H1 (cell line): ENCODE measurements around the gene PRKAA1. TPM values are rescaled to one million over a fixed set of nuclear protein-coding genes. Genes with fewer than 3 reads are reported as not detected.

Experiments used
- CTCF ChIA-PET: fragments of 300-600 bp; sonication (Branson Sonifier 250); formaldehyde crosslinking; loops from one replicate; lab custom pipeline; 2021; ENCODE audit not compliant: partially characterized antibody; lab: Charles Lee
- POLR2A ChIA-PET: fragments of 300-600 bp; sonication (Branson Sonifier 250); formaldehyde crosslinking; loops from one replicate; lab custom pipeline; 2021; ENCODE audit warnings: inconsistent platforms; ENCODE audit not compliant: partially characterized antibody; lab: Charles Lee
- DNase-seq, 2 experiments: peaks; one replicate each; pipeline versions ENCODE4 v3.0.0 to v3.0.0-alpha.2; 2010 to 2022; ENCODE audit warnings: low spot score in 2 of 2, low read depth in 1 of 2, mixed read lengths in 1 of 2
- FAIRE-seq: peaks from 2 replicates; lab custom pipeline; 2011; peaks lifted over from hg19 to GRCh38; lab: Jason Lieb, UNC
- H2AFZ ChIP-seq: 2 replicates; pipeline ENCODE4 v1.8.1; 2012; ENCODE audit warnings: low read length, inconsistent platforms
- H2AK5ac ChIP-seq: 2 replicates; pipeline ENCODE4 v1.6.1; 2013; ENCODE audit warnings: low read depth, low read length
- H2BK120ac ChIP-seq: replicated peaks from 2 replicates; pipeline ENCODE3; 2013; ENCODE audit warnings: low read depth, low read length, inconsistent platforms
- H2BK12ac ChIP-seq: 2 replicates; pipeline ENCODE4 v1.6.1; 2013; ENCODE audit warnings: low read depth, low read length
- H2BK15ac ChIP-seq: 2 replicates; pipeline ENCODE4 v1.6.1; 2013; ENCODE audit warnings: low read length
- H2BK20ac ChIP-seq: 2 replicates; pipeline ENCODE4 v1.6.1; 2013; ENCODE audit warnings: low read length
- H2BK5ac ChIP-seq: 2 replicates; pipeline ENCODE4 v1.6.1; 2013; ENCODE audit warnings: low read depth, low read length
- H3K14ac ChIP-seq: 2 replicates; pipeline ENCODE4 v1.6.1; 2013; ENCODE audit warnings: inconsistent platforms; ENCODE audit not compliant: insufficient read length
- H3K18ac ChIP-seq: 2 replicates; pipeline ENCODE4 v1.6.1; 2013; ENCODE audit warnings: low read length; ENCODE audit errors: extremely low read depth
- H3K23ac ChIP-seq: 2 replicates; pipeline ENCODE4 v1.6.1; 2013; ENCODE audit warnings: inconsistent platforms; ENCODE audit not compliant: insufficient read length
- H3K23me2 ChIP-seq: 2 replicates; pipeline ENCODE4 v1.6.1; 2013; ENCODE audit warnings: low read depth, low read length
- H3K27ac ChIP-seq: 2 replicates; pipeline ENCODE4 v1.6.1; 2011; ENCODE audit warnings: low read depth, low read length, inconsistent platforms
- H3K27me3 ChIP-seq, 4 experiments: replicated peaks in 1 of 4; 1 replicate in 1 of 4; 2 replicates in 3 of 4; pipeline versions ENCODE4 v1.6.1 to v1.8.1; 2011 to 2013; ENCODE audit warnings: low read length in 3 of 4, mild to moderate bottlenecking in 3 of 4, inconsistent platforms in 2 of 4, mixed read lengths in 2 of 4, moderate library complexity in 1 of 4; ENCODE audit not compliant: control insufficient read depth in 3 of 4, insufficient read depth in 3 of 4; ENCODE audit errors: extremely low read depth in 1 of 4
- H3K36me3 ChIP-seq, 4 experiments: 2 replicates each; pipeline versions ENCODE4 v1.6.1 to v1.8.1; 2011 to 2013; ENCODE audit warnings: mild to moderate bottlenecking in 4 of 4, low read length in 3 of 4, moderate library complexity in 2 of 4, control low read depth in 1 of 4, inconsistent platforms in 1 of 4; ENCODE audit not compliant: insufficient read depth in 4 of 4, control insufficient read depth in 2 of 4
- H3K4ac ChIP-seq: replicated peaks from 2 replicates; pipeline ENCODE3; 2013; ENCODE audit warnings: low read length, low read depth, mixed read lengths, inconsistent platforms; ENCODE audit not compliant: insufficient read length
- H3K4me1 ChIP-seq, 4 experiments: replicated peaks in 1 of 4; 1 replicate in 1 of 4; 2 replicates in 3 of 4; pipeline versions ENCODE4 v1.6.1 to v1.8.1; 2011 to 2013; ENCODE audit warnings: low read length in 3 of 4, inconsistent platforms in 2 of 4, mixed read lengths in 1 of 4; ENCODE audit not compliant: insufficient read depth in 4 of 4, control insufficient read depth in 3 of 4
- H3K4me2 ChIP-seq, 2 experiments: 2 replicates each; pipeline versions ENCODE4 v1.6.1 to v1.8.1; 2011 to 2013; ENCODE audit warnings: low read depth in 2 of 2, low read length in 2 of 2, control low read depth in 1 of 2, inconsistent platforms in 1 of 2, mild to moderate bottlenecking in 1 of 2; ENCODE audit not compliant: insufficient read depth in 1 of 2
- H3K4me3 ChIP-seq, 4 experiments: fragments of 200-600, 300-600 bp in 1 of 4; sonication (generic), shearing (Covaris generic), sonication (Bioruptor Twin) in 1 of 4; 2 replicates each; pipeline versions ENCODE4 v1.5.1 to v1.8.1; 2011 to 2016; ENCODE audit warnings: low read length in 4 of 4, low read depth in 3 of 4, control low read depth in 2 of 4, inconsistent platforms in 2 of 4, mild to moderate bottlenecking in 2 of 4, mixed read lengths in 1 of 4, moderate library complexity in 1 of 4; ENCODE audit not compliant: insufficient read depth in 2 of 4; ENCODE audit errors: extremely low read depth in 1 of 4
- H3K56ac ChIP-seq: replicated peaks from 2 replicates; pipeline ENCODE3; 2013; ENCODE audit warnings: low read depth, mild to moderate bottlenecking, mixed read lengths, low read length, inconsistent platforms; ENCODE audit not compliant: insufficient read length
- H3K79me1 ChIP-seq: 2 replicates; pipeline ENCODE4 v1.6.1; 2013; ENCODE audit warnings: low read depth, low read length, control low read depth
- H3K79me2 ChIP-seq, 2 experiments: 2 replicates each; pipeline versions ENCODE4 v1.6.1 to v1.8.1; 2012 to 2013; ENCODE audit warnings: low read length in 2 of 2, mild to moderate bottlenecking in 2 of 2, inconsistent platforms in 1 of 2; ENCODE audit not compliant: insufficient read depth in 2 of 2, control insufficient read depth in 1 of 2
- H3K9ac ChIP-seq, 4 experiments: replicated peaks in 1 of 4; 1 replicate in 1 of 4; 2 replicates in 3 of 4; pipeline versions ENCODE4 v1.6.1 to v1.8.1; 2011 to 2013; ENCODE audit warnings: low read depth in 3 of 4, low read length in 3 of 4, control low read depth in 2 of 4, mild to moderate bottlenecking in 2 of 4, moderate library complexity in 2 of 4, inconsistent platforms in 1 of 4; ENCODE audit errors: extremely low read depth in 1 of 4
- H3K9me3 ChIP-seq, 2 experiments: 2 replicates each; pipeline versions ENCODE4 v1.6.1 to v1.8.1; 2012 to 2013; ENCODE audit warnings: mild to moderate bottlenecking in 2 of 2, moderate library complexity in 2 of 2, control low read depth in 1 of 2, inconsistent platforms in 1 of 2, low read depth in 1 of 2, low read length in 1 of 2, mixed read lengths in 1 of 2; ENCODE audit not compliant: insufficient read depth in 2 of 2
- H4K20me1 ChIP-seq, 2 experiments: replicated peaks in 1 of 2; 2 replicates each; pipeline versions ENCODE3 to v1.8.1; 2011 to 2013; ENCODE audit warnings: inconsistent platforms in 2 of 2, low read length in 2 of 2, mild to moderate bottlenecking in 1 of 2; ENCODE audit not compliant: insufficient read depth in 2 of 2, control insufficient read depth in 1 of 2
- H4K5ac ChIP-seq: 2 replicates; pipeline ENCODE4 v1.6.1; 2013; ENCODE audit warnings: low read length, low read depth, mixed read lengths, inconsistent platforms; ENCODE audit not compliant: insufficient read length
- H4K8ac ChIP-seq: 2 replicates; pipeline ENCODE4 v1.8.0; 2013; ENCODE audit warnings: mild to moderate bottlenecking, moderate library complexity, low read length, inconsistent platforms; ENCODE audit not compliant: insufficient read depth; ENCODE audit errors: extremely low read depth
- H4K91ac ChIP-seq: replicated peaks from 2 replicates; pipeline ENCODE3; 2013; ENCODE audit warnings: low read length, mixed read lengths, inconsistent platforms; ENCODE audit not compliant: insufficient read length
- ASH2L ChIP-seq: fragments of 200-600, 300-600 bp; sonication (generic); IDR thresholded peaks from one replicate; pipeline ENCODE4 v1.7.1; 2017; ENCODE audit warnings: low read length
- CHD2 ChIP-seq: IDR thresholded peaks from 2 replicates; pipeline ENCODE4 v1.6.1; 2012; ENCODE audit warnings: low read length, improper control_type of control experiment
- CTBP2 ChIP-seq: IDR thresholded peaks from 2 replicates; pipeline ENCODE4 v1.7.0; 2011; ENCODE audit warnings: borderline replicate concordance, mild to moderate bottlenecking, moderate library complexity, mixed read lengths, low read length; ENCODE audit not compliant: insufficient read depth, insufficient read length
- GABPA ChIP-seq: IDR thresholded peaks from 2 replicates; pipeline ENCODE4 v1.6.1; 2011; ENCODE audit warnings: mild to moderate bottlenecking, low read length, moderate library complexity, borderline replicate concordance; ENCODE audit not compliant: insufficient read depth
- HDAC2 ChIP-seq, 2 experiments: fragments of 300-600 bp in 1 of 2; sonication (generic) in 1 of 2; IDR thresholded peaks; 2 replicates each; pipeline ENCODE4 v1.6.1; 2011 to 2012; ENCODE audit warnings: low read depth in 2 of 2, low read length in 2 of 2, mild to moderate bottlenecking in 2 of 2, moderate library complexity in 2 of 2, borderline replicate concordance in 1 of 2, inconsistent platforms in 1 of 2
- KDM4A ChIP-seq: IDR thresholded peaks from one replicate; pipeline ENCODE4 v1.7.1; 2012; ENCODE audit warnings: low read depth, mild to moderate bottlenecking, moderate library complexity, low read length, inconsistent platforms; ENCODE audit not compliant: severe bottlenecking
- KDM5A ChIP-seq: fragments of 200-600 bp; IDR thresholded peaks from 2 replicates; pipeline ENCODE4 v1.7.1; 2012; ENCODE audit warnings: mild to moderate bottlenecking, low read length, inconsistent platforms, mixed read lengths
- POU5F1 ChIP-seq: IDR thresholded peaks from 2 replicates; pipeline ENCODE4 v1.6.1; 2011; ENCODE audit warnings: low read depth, mild to moderate bottlenecking, low read length, moderate library complexity
- SAP30 ChIP-seq: fragments of 300-600 bp; sonication (generic); IDR thresholded peaks from 2 replicates; pipeline ENCODE4 v1.7.1; 2012; ENCODE audit warnings: low read length, moderate library complexity, mild to moderate bottlenecking, inconsistent platforms; ENCODE audit not compliant: insufficient read depth, insufficient replicate concordance
- SUZ12 ChIP-seq: fragments of 200-600 bp; sonication (generic); IDR thresholded peaks from 2 replicates; pipeline ENCODE4 v1.6.1; 2012; ENCODE audit warnings: mild to moderate bottlenecking, inconsistent platforms, low read length, moderate library complexity, mixed read lengths
- TAF7 ChIP-seq: optimal IDR thresholded peaks from 2 replicates; pipeline ENCODE3; 2011; ENCODE audit warnings: low read depth, mild to moderate bottlenecking, inconsistent platforms, low read length, moderate library complexity, borderline replicate concordance
- WGBS, 2 experiments: shearing (Covaris generic) in 1 of 2; methylation state at CpG; one replicate each; pipeline versions ENCODE4 v1.1.6 to v1.1.7; 2013 to 2015; ENCODE audit warnings: low lambda C conversion rate in 2 of 2, mixed read lengths in 2 of 2, inconsistent platforms in 1 of 2, low coverage in 1 of 2, missing lambda C conversion rate in 1 of 2; ENCODE audit not compliant: insufficient replicate concordance in 2 of 2, insufficient coverage in 1 of 2, insufficient read length in 1 of 2; ENCODE audit errors: extremely low coverage in 1 of 2, missing lambda C conversion rate in 1 of 2; 5-methylcytosine and 5-hydroxymethylcytosine counted together
- polyA plus RNA-seq, 7 experiments: library from polyadenylated mRNA; depleted of rRNA in 3 of 7; stranded (reverse) in 5 of 7; unstranded in 2 of 7; fragments of >200 nt in 5 of 7; fragments of 200-250 nt in 2 of 7; gene quantifications; 1 replicate in 5 of 7; 2 replicates in 1 of 7; 4 replicates in 1 of 7; pipeline versions ENCODE4 v1.2.1 to v1.2.3, GENCODE V29; 2011 to 2013; ENCODE audit warnings: missing spikeins in 2 of 7, mixed read lengths in 2 of 7
- total RNA-seq: library from RNA; stranded (reverse); fragmentation: NEBNext Ultra II Directional; extraction: Animal tissue kit (Norgen Biotek cat#: 25700); gene quantifications from 2 replicates; pipeline ENCODE4 v1.2.1, GENCODE V29; 2021
- TF ChIP-seq, protein P1 (sequence below): IDR thresholded peaks from 2 replicates; pipeline ENCODE4 v1.6.1; 2012; ENCODE audit warnings: inconsistent platforms

The PRKAA1 gene
- total and polyA plus RNA-seq, 2 of the 8 experiments (the other 6 are each of a cell fraction or from before 2014, with no cell fraction given) = 10.4 to 33.1 TPM

DNA sequence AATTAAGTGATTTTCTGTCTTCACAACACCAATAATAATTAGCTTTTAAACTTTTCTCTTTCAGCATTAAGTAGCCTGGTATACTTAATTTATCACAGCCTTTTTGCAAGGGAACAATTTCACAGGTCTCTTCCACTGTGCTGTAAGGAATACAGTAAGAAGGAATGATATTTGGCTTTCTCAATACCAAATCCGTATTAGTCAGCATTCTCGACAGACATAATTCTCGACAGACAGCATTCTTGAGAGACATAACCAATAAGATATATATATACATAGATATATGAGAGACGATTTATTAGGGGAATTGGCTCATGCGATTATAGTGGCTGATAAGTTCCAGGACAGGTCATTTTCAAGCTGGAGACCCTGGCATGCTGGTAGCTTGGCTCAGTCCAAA lies 18.0 kb downstream of the PRKAA1 start:
- DNase-seq (no peak), FAIRE-seq (no peak)
- no peak overlapping the region for H2AK5ac ChIP-seq
- no peaks in the 10 kb centered on the region for H3K9me3 ChIP-seq
- H3K4me1 ChIP-seq = no peaks in the 10 kb centered on the region
- no peak overlapping the region for H3K9ac ChIP-seq
- no peak overlapping the region for H2BK120ac ChIP-seq
- CTCF ChIA-PET = interaction anchor here (1.1 kb wide), 1 partner anchor 9 kb away, joined by 3 read pairs; no protein-coding TSS in a partner anchor
- no peak overlapping the region for H3K18ac ChIP-seq
- H3K56ac ChIP-seq = no peak overlapping the region
- H4K5ac ChIP-seq = no peak overlapping the region
- peaks cover 0 to 69% of the 10 kb centered on the region in 2 experiments; a peak in 3 of 4 replicates for H3K79me2 ChIP-seq
- no peak overlapping the region for H2AFZ ChIP-seq
- H3K4me3 ChIP-seq = no peak overlapping the region
- no peak overlapping the region for H2BK5ac ChIP-seq
- H2BK15ac ChIP-seq = no peak overlapping the region
- TF ChIP-seq SAP30 (no peak), CTBP2 (no peak), HDAC2 (IDR thresholded peaks at IDR 0.05; ENCODE audit: borderline replicate concordance in 1 of 2, low read depth in 2 of 2, low read length in 2 of 2) (no peak), ASH2L (no peak), GABPA (no peak), POU5F1 (no peak), KDM5A (no peak), SUZ12 (no peak), KDM4A (no peak), TAF7 (no peak), CHD2 (no peak)
- TF ChIP-seq, protein P1, sequence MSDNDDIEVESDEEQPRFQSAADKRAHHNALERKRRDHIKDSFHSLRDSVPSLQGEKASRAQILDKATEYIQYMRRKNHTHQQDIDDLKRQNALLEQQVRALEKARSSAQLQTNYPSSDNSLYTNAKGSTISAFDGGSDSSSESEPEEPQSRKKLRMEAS = no peak
- POLR2A ChIA-PET = interaction anchor here (1.1 to 1.7 kb wide), 3 partner anchors 49 to 55 kb away, joined by 3 to 11 read pairs (median 5); partner anchors contain the start of gene RPL37
- 89% methylated on average over 5 of the region's 5 CpGs; no CpG with 5 or more reads in 1 of the 2 experiments for WGBS, 2 experiments
- no peaks in the 10 kb centered on the region for H3K23me2 ChIP-seq
- no peak overlapping the region for H3K4me2 ChIP-seq
- H4K20me1 ChIP-seq = peaks cover 3 to 7% of the 10 kb centered on the region in 2 experiments
- H3K23ac ChIP-seq = no peak overlapping the region
- H2BK12ac ChIP-seq = no peak overlapping the region
- no peak overlapping the region for H3K27ac ChIP-seq
- H4K91ac ChIP-seq = no peak overlapping the region
- H3K79me1 ChIP-seq = peaks cover 5% of the 10 kb centered on the region; the same call in 1 of the 2 replicates
- H3K14ac ChIP-seq = no peak overlapping the region
- H4K8ac ChIP-seq = no peak overlapping the region
- H2BK20ac ChIP-seq = no peak overlapping the region
- peaks cover under 1 to 15% (median 6%) of the 10 kb centered on the region in 4 experiments; a peak in 5 of 8 replicates for H3K36me3 ChIP-seq
- H3K27me3 ChIP-seq = no peaks in the 10 kb centered on the region
- no peak overlapping the region for H3K4ac ChIP-seq
